Activated CD4-positive, alpha-beta T cell treated with anti-CD3 and anti-CD28 coated beads, Interleukin-2, amount 50 U/mL, for 48 hours (primary cell): ENCODE measurements around the gene SH2B3.

ENCODE experiments used
- DNase-seq, 2 experiments: peaks; one replicate each; pipeline ENCODE4 v3.0.0-alpha.2; 2020

SH2B3 gene

DNA sequence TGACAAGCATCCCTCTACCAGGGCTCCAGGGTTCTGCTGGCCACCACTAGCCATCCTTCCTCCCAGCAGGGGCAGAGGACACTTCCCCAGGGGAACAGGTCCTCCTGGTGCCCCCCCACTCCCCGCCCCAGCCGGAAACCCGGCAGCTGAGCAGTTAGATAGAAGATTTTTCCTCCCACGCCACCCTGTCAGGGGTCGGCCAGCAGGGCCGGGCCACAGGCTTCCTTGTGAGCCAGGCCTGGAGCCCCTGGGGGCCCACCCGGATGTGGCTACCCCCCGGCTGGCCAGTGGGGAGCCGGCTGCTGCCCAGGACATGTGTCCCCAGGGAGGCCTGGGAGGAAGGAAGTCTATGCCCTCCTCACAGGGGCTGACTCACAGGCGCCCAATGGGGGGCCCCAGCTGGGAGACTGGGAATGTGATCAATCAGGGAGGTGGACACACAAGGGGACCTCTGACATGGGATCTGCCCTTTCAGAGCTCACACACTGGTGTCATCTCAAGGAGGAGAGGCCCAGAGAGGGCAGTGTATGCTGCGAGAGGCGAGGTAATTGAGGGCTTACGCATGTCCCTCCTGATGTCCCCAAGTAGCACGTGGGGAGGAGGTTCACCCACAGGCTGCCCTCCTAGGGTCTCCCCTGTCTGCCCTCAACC is 4.2 kb downstream of the SH2B3 start:
- DNase-seq, result peak in 1 of 2 experiments; percentile 56

DNA sequence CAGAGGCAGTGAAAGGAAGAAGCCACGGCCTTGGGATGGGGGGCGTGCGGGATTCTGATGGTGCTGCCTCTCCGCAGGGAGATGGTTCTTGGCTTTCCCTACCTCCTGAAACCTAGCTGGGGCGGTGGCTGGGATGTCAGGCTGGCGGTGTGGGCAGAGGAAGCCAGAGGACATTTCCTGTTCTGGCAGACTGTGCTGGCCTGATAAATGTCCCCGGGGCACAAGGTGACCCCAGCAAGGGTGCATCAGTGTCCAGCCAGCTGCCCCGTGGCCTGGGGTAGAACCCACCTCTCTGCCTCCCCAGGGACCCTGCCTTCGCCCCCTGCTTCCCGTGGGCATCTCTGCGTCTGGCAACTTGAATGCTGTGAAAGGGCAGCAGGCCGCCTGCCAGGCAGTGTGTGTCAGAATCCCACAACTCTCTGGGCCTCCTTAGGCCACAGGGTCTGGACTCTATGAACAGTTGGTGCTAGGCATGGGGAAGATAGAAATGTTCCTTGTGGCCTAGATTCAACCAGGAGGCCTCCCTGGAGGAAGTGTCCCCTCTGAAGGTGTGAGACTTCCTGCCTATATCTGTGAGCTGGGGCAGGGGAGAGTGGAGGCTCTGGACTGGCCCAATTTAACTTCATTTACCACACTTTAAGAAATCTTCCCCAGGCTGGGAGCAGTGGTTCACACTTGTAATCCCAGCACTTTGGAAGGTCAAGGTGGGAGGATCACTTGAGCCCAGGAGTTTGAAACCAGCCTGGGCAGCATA is 4.9 kb downstream of the SH2B3 start:
- no peak for DNase-seq

DNA sequence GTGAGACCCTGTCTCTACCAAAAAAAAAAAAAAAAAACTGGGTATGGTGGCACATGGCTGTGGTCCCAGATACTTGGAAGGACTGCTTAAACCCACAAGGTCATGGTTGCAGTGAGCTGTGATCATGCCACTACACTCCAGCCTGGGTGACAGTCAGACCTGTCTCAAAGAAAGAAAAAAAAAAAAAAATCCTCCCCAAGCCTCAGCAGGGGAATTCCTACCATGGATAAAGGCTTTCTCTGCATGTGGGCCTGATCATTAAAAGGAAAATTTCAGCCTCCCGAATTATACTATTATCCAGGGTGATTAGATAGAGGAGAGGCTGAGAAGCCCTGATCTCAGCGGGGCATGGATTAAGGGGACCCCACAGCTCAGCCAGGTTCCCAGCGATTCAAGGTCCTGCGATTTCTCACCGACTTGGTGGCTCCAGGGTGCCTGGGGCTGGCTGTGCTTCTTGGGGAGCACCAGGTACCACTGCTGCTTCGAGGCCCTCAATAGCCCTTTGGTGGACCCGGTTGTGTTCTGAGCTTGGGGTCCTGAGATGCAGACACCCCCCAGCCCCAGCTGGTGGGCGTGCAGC is 5.6 kb downstream of the SH2B3 start:
- DNase-seq, result no peak

DNA sequence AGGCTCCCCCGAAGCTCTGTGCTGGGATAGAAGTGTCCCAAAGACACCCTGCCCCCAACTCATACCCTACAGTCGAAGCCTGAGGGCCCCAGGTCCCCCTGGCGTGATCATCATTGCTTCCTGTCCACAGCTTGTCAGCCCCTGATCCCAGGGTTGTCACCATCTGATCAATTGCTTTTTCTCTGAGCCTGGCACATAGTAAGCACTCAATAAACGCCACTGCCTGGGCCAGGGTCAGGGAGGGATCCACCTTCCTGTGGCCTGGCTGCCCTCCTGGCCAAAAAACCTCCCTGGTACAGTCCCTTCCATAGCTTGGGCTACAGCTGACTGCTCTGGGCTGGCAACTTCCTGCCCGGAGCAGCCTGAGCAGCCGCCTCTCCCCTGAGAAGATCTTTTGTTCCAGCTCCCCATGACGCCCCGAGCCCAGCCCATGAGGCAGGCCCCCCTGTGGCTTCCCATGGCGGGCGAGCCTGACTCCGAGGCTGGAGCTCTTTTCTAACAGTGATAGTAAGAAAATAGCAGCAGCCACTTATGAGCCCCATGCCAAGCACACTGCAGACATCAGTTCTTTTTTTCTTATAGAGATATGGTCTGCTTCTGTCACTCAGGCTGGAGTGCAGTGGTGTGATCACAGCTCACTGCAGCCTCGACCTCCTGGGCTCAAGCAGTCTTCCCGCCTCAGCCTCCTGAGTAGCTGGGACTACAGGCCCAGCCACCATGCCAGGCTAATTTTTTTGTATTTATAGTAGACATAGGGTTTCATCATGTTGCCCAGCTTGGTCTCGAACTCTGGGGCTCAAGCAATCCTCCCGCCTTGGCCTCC is 6.5 kb downstream of the SH2B3 start:
- DNase-seq, result no peak

- no peak for DNase-seq
These were observed 7.2 kb downstream of the SH2B3 start for GRCh38 chr12:111412830-111413441.

- no peak for DNase-seq
These were observed 7.8 kb downstream of the SH2B3 start for GRCh38 chr12:111413442-111414086.

DNA sequence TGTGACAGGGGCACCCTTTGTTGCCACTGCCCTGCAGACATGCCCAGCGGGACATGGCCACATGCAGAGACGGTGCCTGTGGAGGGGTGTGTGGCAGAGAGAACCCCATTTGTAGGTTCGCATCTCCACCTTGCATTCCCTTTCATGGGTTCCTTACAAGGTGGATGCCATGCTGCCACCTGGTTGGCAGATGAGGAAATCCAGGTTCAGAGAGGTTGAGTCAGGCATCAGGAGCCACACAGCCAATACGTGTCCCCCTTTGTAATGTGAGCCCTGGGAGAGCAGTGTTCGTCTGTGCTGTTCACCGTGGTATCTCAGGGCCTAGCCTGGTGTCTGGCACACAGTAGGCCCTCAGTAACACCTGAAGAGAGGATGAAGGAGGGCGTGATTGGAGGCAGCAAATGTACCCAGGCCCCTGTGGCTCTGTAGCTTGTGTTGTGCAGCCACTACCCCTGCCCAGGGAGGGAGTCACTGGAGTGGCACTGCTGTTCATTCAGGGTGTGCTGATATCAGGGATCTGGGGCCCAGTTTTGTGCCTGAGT is 9.1 kb downstream of the SH2B3 start:
- no peak for DNase-seq

GRCh38 chr12:111417290-111417689 is 11.6 kb downstream of the SH2B3 start:
- DNase-seq, result no peak

DNA sequence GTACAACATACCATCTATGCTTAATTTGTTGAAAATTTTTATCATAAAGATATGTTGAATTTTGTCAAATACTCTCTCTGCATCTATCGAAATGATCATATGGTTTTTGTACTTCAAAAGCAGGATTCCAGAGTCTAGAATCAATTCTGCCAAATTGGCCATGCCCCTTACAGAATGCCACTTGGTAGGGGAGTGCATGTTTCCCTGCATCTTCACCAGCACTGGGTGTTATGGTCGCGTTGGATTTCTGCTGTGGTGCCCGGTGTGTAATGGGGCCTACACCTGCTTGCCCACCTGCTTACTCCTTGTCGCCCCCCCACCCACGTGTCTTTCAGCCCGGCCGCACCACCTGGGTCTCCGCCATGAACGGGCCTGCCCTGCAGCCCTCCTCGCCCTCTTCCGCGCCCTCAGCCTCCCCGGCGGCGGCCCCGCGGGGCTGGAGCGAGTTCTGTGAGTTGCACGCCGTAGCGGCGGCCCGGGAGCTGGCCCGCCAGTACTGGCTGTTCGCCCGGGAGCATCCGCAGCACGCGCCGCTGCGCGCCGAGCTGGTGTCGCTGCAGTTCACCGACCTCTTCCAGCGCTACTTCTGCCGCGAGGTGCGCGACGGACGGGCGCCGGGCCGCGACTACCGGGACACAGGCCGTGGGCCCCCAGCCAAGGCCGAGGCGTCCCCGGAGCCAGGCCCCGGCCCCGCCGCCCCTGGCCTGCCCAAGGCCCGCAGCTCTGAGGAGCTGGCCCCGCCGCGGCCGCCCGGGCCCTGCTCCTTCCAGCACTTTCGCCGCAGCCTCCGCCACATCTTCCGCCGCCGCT is 12.3 kb downstream of the SH2B3 start:
- DNase-seq, result no peak

- no peak for DNase-seq
These were observed 12.8 kb downstream of the SH2B3 start for GRCh38 chr12:111418594-111418880.

DNA sequence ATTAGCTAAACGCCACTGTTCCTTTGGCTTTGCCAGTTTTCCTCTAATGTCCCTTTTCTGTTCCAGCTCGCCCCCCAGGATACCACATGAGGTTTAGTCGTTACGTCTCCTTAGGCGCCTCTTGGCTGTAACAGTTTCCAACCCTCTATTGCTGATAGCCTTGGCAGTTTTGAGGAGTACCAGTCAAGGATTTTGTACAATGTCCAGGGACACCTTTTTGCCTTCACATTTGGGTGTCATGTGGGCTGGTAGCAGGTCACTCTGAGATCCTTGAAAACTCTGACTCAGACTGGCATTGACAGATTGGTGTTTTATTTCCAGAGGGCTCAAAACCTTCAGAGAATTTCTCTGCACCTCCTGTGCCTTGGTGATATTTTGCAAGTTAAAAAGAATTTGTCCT is 14.1 kb downstream of the SH2B3 start:
- DNase-seq, result no peak

- no peak for DNase-seq
These were observed 14.8 kb downstream of the SH2B3 start for GRCh38 chr12:111420494-111420893.

DNA sequence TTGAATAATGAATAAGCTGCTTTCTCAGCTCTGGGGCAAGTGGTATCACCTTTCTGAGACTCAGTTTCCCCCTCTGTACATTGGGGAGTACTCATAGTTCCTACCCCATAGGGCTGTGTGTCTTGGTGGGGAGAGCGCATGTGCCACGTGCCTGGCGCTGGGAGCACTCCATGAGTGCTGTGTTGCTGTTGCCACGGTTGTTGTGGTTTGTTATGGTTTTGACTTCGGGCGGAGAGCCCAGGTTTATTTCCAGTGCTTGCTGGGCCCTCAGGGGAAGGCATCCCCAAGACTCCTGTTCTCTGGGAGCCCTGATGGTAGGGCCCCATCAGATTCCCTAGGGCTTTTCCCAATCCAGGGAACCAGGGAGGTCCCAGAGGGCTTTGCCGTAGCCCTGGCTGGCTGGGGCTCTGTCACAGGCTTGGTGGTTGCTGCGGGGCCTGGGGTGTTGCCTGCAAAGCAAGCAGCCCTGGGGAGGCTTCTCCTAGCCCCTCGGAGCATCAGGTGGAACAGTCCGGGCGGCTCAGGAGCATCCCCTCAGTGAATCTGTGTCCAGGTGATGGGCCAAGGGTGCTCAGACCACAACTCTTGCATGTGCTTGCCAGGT is 18.6 kb downstream of the SH2B3 start:
- no peak for DNase-seq

DNA sequence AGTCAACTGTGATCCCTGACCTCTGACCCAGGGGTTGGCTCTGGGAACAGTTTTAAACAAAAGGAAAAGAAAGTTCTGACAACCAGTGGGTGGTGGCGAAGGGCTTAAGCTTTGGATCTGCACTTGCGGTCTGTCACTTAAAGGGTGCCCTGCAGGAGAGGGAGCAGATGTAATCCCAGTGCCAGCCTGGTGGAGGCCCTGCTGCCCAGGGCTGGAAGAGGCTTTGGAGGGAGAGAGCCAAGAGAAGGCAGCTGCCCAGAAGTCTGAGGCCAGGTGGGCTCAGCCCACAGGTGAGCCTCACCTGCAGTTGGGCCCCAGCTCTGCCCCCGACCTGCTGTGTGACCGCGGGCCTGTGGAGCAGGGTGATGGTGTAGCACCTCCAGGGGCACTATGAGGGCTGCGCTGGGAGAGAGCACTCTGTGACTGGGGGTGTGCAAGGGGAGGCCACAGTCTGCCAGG is 19.1 kb downstream of the SH2B3 start:
- DNase-seq, result no peak

- DNase-seq, result no peak
These were observed 19.9 kb downstream of the SH2B3 start for GRCh38 chr12:111425655-111426054.

DNA sequence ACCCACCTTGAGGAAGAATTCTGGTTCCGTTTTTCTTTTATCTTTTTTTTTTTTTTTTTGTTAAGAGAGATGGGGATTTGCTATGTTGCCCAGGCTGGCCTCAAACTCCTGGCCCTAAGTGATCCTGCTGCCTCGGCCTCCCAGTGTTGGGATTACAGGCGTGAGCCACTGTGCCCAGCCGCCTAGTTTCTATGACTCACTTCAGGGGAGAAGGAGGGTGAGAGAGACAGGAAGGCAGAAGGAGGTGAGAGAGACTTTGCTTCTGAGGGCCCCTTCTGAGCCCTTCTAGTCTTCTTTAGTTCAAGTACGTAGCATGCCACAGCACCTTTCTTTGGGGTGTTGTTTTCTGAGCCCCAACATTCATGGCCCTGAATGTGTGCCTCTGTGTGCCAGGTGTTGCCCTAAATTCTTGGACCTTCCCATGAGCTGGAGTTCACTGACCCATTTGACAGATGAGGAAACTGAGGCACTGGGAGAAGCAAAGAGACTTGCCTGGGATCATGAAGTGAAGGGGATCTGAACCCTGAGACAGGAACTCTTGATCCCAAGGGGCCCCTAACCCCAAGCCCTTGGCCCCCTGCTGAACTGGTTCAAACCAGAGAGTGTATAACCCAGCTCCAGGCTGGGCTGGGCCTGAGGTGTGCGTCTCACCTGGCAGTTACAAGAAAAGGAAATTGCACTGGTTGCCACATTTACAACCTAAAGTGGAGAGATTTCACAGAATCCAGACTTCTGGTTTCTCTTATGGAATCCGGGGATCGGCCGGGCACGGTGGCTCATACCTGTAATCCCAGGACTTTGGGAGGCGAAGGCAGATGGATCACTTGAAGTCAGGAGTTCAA is 20.8 kb downstream of the SH2B3 start:
- DNase-seq, result no peak

GRCh38 chr12:111427417-111428074 is 21.8 kb downstream of the SH2B3 start:
- no peak for DNase-seq

- DNase-seq, result no peak
These were observed 22.5 kb downstream of the SH2B3 start for GRCh38 chr12:111428081-111428727.

GRCh38 chr12:111428728-111429175 is 23.0 kb downstream of the SH2B3 start:
- no peak for DNase-seq
